Stimulated activated naive CD8-positive, alpha-beta T cell treated with anti-CD3 and anti-CD28 coated beads, Interleukin-15, Interleukin-2, amounts not matched to agents 100 ng/mL and 50 ng/mL, for 24 hours (primary cell): ENCODE data around the gene SPSB3.
"Not testable (repeated sequence)": the region's sequence is repeated elsewhere in the genome, so short reads cannot be mapped to it uniquely, and the experiment has no call there.

Experiments used
- H3K27ac Mint-ChIP-seq: one replicate; pipeline ENCODE4 v1.8.0; 2021; ENCODE audit warnings: mild to moderate bottlenecking, mixed read lengths
- H3K27me3 Mint-ChIP-seq: one replicate; pipeline ENCODE4 v1.8.0; 2021; ENCODE audit warnings: mixed read lengths
- H3K36me3 Mint-ChIP-seq: one replicate; pipeline ENCODE4 v1.8.0; 2021; ENCODE audit warnings: low read depth, mixed read lengths
- H3K4me1 Mint-ChIP-seq: one replicate; pipeline ENCODE4 v1.8.0; 2021; ENCODE audit warnings: low read depth, mixed read lengths
- H3K4me3 Mint-ChIP-seq: one replicate; pipeline ENCODE4 v1.8.0; 2021; ENCODE audit warnings: mild to moderate bottlenecking, mixed read lengths
- H3K9me3 Mint-ChIP-seq: one replicate; pipeline ENCODE4 v1.8.0; 2021; ENCODE audit warnings: mixed read lengths

The SPSB3 gene

DNA sequence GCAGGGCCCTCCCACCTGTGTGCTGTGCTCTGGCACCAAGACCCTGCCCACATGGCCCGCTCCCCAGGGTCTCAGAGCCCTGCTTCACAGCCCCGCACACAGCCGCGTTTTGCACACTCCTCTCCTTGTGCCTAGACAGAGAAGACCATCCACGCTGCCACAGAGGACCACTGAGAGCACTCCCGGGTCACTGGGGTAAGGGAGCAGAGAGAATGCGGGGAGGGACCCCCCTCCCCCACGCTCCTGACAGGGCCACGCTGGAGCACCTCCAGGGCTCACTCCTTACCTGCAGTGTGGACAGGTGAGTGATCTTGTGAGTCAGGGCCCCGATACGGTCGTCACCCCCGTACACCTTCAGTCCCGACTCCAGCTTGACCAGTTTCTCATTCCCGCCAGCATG, 37.2 kb upstream of the SPSB3 start:
- no peak overlapping the region for H3K4me3 Mint-ChIP-seq
- no peaks in the 10 kb centered on the region for H3K27me3 Mint-ChIP-seq
- no peak overlapping the region for H3K27ac Mint-ChIP-seq
- no peaks in the 10 kb centered on the region for H3K9me3 Mint-ChIP-seq
- peaks cover 6% of the 10 kb centered on the region for H3K36me3 Mint-ChIP-seq
- peaks cover 10% of the 10 kb centered on the region for H3K4me1 Mint-ChIP-seq

DNA sequence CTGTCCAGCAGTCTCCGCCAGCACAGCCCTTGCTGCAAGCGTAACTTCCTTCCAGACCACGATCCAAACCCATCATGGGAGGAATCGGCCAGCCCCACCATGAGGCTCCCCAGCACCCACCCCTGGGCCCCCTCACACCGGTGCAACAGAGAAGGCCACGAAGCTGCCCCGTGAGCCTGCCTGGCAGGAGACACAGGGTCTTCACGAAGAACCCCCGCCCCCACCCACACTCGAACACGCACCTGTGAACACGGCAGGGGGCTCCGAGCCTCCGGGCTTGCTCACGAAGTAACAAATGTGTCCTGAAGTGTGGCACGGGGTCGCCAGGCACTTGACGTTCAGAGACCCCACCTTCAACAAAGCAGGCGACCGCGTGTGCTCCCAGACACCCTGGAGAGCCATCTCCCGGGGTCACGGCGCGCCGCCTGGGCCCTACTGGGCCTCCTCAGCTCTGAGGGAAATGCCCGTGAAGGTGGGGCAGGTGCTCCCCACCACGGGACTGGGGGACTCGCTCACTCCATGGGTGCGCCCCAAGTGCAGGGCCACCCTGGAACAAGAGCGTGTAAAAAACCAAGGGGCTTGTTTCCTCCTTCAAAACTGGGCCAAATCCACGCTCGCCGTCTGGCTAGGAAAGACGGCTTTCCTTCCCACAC, 36.6 kb upstream of the SPSB3 start:
- H3K36me3 Mint-ChIP-seq = peaks cover 6% of the 10 kb centered on the region
- no peak overlapping the region for H3K27ac Mint-ChIP-seq
- H3K27me3 Mint-ChIP-seq = no peaks in the 10 kb centered on the region
- H3K9me3 Mint-ChIP-seq = no peaks in the 10 kb centered on the region
- peaks cover 4% of the 10 kb centered on the region for H3K4me1 Mint-ChIP-seq
- no peak overlapping the region for H3K4me3 Mint-ChIP-seq

DNA sequence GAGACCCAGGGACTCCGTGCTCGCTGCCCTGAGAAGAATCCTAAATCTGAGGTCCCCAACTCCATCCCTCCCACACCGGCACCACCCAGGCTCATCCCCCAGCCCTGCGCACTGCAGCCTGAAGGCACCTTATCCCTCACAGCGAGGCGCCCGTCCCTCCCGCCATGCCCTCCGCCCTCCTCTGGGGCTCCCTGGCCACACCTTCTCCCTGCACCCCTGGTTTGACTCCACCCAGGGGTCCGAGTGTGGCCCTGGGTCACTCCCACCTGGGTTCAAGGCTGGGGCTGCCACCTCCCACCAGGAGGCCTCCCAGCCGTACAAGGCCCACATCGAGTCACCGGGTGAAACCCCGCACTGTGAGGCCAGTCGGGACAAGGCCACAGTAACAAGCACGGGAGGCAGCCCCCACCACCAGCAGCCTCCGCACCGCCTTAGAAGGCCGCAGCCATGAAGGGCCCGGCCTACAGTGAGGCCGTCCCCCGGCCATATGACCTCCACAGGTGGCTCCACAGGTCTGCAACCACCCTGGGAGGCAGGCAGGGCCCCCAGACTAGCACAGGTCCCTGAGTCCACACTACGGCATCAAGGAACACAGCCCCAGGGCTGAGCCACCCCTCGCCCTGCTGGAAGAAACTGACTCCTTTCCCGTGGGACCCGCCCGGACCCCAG, 36.0 kb upstream of the SPSB3 start:
- Mint-ChIP-seq H3K36me3 (peaks cover 12% of the 10 kb centered on the region), H3K4me3 (no peak overlapping the region), H3K27me3 (no peaks in the 10 kb centered on the region), H3K4me1 (peaks cover 2% of the 10 kb centered on the region), H3K9me3 (no peaks in the 10 kb centered on the region), H3K27ac (no peak overlapping the region)

DNA sequence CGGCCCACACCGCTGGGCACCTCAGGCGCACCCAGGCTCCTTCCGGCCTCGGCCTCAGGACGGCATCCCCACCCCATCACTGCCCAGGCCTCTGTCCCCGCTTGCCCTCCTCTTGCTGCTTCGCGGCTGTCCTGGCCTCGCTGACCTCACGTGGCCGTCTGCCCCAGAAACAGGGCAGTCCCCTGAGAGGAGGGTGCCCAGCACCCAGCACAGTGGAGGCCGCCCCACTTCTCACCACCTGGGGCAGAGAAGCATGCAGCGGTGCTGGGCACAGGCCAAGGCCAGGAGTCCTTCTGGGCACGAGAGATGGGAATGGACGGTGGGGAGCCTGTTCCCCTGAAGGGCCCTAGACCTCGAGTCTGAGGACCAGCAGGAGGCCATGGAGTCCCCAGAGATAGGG, 35.3 kb upstream of the SPSB3 start:
- no peak overlapping the region for H3K27ac Mint-ChIP-seq
- H3K9me3 Mint-ChIP-seq = no peaks in the 10 kb centered on the region
- peaks cover 14% of the 10 kb centered on the region for H3K36me3 Mint-ChIP-seq
- H3K4me3 Mint-ChIP-seq = no peak overlapping the region
- H3K4me1 Mint-ChIP-seq = peaks cover 8% of the 10 kb centered on the region
- no peaks in the 10 kb centered on the region for H3K27me3 Mint-ChIP-seq

DNA sequence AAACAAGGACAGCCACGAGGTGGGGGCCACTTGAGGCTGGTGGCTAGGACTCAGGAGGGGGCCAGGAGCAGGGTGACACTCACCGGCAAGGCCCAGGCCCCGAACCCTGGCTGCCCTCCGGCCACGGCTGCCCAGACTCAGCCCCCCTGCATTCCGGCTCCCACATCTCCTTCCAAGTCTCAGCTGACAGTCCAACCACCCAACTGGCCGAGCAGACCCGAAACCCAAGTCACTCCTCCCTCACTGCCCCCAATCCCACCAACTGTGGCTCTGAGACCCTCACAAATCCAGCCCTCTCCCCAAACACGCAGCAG, 34.9 kb upstream of the SPSB3 start:
- Mint-ChIP-seq H3K27ac (peak overlapping the region; percentile 49), H3K36me3 (peaks cover 14% of the 10 kb centered on the region), H3K4me1 (peaks cover 12% of the 10 kb centered on the region), H3K4me3 (no peak overlapping the region), H3K9me3 (no peaks in the 10 kb centered on the region), H3K27me3 (no peaks in the 10 kb centered on the region)

DNA sequence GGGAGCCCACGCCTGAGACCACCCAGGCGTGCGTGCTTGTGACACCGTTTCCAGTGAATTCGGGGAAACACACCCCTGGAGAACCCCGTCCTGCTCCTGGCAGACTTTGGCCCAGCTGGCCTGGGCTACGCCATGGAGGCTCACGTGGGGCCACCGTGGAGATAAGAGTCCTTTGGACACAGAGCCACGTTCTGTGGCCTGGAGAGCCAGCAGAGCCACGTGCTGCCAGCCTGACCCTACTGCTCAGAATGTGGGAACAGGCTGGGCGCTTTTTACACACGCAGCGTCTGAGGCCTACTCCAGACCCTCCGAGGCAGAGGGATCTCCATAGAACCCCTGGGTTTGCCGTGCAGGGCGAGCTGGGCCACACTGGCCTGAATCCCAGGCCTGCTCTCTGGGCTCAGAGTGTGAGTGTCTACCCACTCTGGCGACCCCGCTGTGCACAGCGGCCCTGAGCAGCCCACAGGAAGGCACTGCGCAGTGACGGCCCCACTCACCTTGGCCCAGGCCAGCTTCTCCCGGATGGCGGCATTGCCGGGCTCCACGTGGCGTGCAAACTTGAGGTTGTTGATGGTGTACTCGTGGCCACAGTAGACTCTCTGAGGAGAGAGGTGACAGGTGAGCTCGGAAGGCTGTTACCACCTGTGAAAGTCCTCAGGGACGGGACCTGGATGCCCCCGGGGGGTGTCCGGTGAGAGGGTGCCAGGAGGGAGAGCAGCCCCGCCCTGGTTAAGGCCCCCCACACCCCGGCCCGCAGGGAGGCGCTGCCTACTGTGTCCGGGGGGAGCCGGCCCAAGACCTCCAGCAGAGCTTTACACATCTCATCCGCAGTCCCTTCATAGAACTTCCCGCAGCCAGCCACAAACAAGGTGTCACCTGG, 34.3 kb upstream of the SPSB3 start:
- H3K9me3 Mint-ChIP-seq = no peaks in the 10 kb centered on the region
- H3K4me3 Mint-ChIP-seq = no peak overlapping the region
- H3K27ac Mint-ChIP-seq = no peak overlapping the region
- peaks cover 12% of the 10 kb centered on the region for H3K4me1 Mint-ChIP-seq
- no peaks in the 10 kb centered on the region for H3K27me3 Mint-ChIP-seq
- H3K36me3 Mint-ChIP-seq = peaks cover 14% of the 10 kb centered on the region

DNA sequence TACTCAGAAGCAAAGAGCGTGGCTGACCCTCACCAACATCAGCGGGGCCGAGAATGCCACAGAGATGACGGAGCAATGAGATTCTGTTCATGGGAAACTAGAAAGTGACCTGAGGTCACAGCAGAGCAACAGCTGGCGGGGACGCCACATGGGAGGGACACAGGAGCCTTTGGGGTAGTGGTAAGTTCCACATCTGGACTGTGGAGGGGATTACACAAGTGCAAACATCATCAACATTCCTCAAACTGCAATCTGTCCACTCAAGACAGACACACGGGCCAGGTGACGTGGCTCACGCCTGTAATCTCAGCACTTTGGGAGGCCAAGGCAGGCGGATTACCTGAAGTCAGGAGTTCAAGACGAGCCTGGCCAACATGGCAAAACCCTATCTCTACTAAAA, 33.1 kb upstream of the SPSB3 start:
- peak overlapping the region; percentile 26 for H3K27ac Mint-ChIP-seq
- H3K36me3 Mint-ChIP-seq = peaks cover 14% of the 10 kb centered on the region
- H3K9me3 Mint-ChIP-seq = no peaks in the 10 kb centered on the region
- no peak overlapping the region for H3K4me3 Mint-ChIP-seq
- peaks cover 12% of the 10 kb centered on the region for H3K4me1 Mint-ChIP-seq
- H3K27me3 Mint-ChIP-seq = no peaks in the 10 kb centered on the region

DNA sequence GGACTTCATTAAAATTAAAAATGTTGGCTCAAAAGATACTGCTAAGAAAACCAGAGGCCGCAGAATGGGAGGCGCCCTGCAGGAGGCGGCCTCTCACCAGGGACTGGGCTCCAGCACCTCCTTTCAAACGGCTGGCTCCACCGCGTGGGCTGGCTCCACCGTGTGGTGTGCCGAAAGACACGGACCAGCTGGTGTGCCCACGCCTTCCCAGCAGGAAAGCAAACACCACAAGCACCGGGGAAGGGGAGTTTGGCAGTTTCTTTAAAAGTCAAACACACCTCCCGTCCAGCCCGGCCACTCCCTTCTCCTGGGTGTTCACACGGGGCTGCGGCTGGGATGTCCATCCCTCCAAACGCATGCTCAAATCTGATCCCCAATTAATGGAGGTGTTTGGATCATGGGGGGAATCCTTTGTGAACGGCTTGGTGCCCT, 30.4 kb upstream of the SPSB3 start:
- H3K36me3 Mint-ChIP-seq = peaks cover 16% of the 10 kb centered on the region
- H3K27me3 Mint-ChIP-seq = no peaks in the 10 kb centered on the region
- H3K27ac Mint-ChIP-seq = peak overlapping the region; percentile 34
- H3K4me1 Mint-ChIP-seq = peaks cover 12% of the 10 kb centered on the region
- no peaks in the 10 kb centered on the region for H3K9me3 Mint-ChIP-seq
- H3K4me3 Mint-ChIP-seq = no peak overlapping the region

DNA sequence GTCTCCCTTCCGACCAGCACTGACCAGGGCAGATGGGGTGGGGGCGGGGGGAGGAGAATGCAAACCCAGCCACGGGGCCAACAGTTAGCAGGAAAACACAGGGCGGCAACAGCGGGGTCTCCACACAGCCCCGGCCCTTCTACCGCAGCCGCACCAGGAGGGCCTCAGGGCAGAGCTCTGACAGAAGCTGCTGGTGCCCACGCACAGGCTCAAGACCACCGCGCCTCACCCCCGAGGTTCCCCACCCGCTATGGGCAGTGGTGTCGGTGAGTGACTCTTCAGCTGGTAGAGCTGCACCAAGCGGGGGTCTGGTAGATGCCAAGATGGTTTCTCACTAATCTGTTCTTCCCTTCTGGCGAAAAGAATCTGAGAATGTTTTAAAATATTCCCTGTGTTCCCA, 28.2 kb upstream of the SPSB3 start:
- Mint-ChIP-seq H3K27ac (no peak overlapping the region), H3K36me3 (peaks cover 24% of the 10 kb centered on the region), H3K4me3 (no peak overlapping the region), H3K27me3 (no peaks in the 10 kb centered on the region), H3K4me1 (peaks cover 12% of the 10 kb centered on the region), H3K9me3 (no peaks in the 10 kb centered on the region)

DNA sequence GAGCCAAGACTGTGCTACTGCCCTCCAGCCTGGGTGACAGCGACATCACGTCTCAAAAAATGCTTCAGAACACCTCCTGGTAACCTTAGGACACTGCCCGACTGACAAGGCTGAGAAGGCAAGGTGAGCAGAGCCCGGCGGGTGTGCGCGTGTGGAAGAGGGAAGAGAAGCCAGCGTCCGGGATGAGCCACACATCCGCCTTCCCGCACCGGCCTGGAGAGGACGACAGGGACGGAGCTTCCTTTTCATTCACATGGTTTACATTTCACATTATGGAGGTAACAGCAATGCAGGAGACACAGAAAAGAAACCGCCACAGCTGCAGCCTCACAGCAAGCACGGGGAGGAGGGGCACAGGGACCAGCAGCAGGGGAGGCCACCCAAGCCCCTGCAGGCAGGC, 27.7 kb upstream of the SPSB3 start:
- no peak overlapping the region for H3K27ac Mint-ChIP-seq
- peaks cover 21% of the 10 kb centered on the region for H3K36me3 Mint-ChIP-seq
- H3K27me3 Mint-ChIP-seq = no peaks in the 10 kb centered on the region
- H3K4me1 Mint-ChIP-seq = peaks cover 12% of the 10 kb centered on the region
- no peak overlapping the region for H3K4me3 Mint-ChIP-seq
- no peaks in the 10 kb centered on the region for H3K9me3 Mint-ChIP-seq

DNA sequence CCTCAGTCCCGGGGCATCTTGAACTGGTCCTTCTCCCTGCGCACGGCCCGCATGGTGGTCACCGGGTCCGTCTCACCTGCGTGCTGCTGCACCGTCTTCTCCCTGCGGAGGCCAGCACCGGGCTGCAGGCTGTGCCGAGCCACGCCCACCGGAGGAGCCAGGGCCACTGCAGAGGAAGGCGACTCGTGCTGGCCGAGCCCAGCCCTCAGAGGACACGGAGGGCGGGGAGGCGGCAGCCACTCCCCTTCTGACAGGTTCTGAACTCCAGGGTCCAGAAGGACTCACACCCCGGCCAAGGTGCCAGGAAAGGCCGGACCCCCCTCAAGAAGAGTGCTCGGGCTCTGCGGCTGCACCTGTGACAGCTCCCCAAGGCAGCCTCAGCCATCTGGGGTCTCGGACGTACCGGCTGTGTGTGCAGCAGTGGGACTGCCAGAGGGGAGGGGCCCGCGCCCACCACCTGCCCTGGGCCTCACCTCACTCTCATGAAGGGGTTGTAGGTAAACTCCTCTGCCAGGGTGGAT, 27.0 kb upstream of the SPSB3 start:
- Mint-ChIP-seq H3K27ac (no peak overlapping the region), H3K4me1 (peaks cover 12% of the 10 kb centered on the region), H3K9me3 (no peaks in the 10 kb centered on the region), H3K36me3 (peaks cover 18% of the 10 kb centered on the region), H3K27me3 (no peaks in the 10 kb centered on the region), H3K4me3 (no peak overlapping the region)

DNA sequence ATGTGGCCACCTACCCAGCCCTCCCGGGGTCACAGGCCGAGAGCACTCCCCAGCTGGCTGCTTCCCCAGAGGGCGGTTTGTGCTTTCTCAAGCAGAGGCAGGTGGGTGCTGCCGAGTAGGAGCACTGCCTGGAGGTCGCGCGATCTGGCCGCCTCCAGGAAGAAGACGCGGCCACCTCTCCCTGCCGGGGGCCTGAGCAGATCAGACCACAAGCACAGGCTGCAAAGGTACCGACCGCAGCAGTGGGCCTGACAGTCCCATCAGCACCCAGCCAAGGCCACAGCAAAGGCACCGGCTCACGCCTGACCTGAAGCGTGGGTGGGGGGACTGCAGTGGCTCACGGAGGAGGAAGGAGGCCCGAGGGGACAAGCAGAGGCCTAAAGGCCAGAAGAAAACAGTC, 26.3 kb upstream of the SPSB3 start:
- Mint-ChIP-seq H3K27ac (no peak overlapping the region), H3K4me1 (peaks cover 12% of the 10 kb centered on the region), H3K27me3 (no peaks in the 10 kb centered on the region), H3K9me3 (no peaks in the 10 kb centered on the region), H3K36me3 (peaks cover 15% of the 10 kb centered on the region), H3K4me3 (no peak overlapping the region)

DNA sequence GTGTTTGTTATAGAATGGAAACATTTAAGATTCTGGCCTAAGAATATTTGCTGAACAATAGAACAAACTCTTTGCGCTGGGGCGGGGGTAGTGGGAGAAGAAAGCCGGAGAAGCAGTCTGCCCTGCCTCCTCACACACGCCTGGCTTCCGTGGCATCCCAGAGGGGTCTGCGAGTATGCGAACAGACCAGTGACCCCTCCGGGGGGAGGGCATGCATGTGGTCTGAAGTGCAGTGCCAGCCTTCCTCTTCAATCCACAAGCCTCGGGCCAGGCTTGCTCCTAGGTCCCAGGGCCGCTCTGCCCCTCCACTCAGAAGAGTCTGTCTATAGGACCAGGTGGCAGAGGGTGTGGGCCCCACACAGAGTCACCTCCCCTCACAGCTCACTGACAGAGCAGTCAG, 25.3 kb upstream of the SPSB3 start:
- H3K4me3 Mint-ChIP-seq = no peak overlapping the region
- peaks cover 10% of the 10 kb centered on the region for H3K36me3 Mint-ChIP-seq
- peaks cover 3% of the 10 kb centered on the region for H3K4me1 Mint-ChIP-seq
- H3K27ac Mint-ChIP-seq = no peak overlapping the region
- H3K27me3 Mint-ChIP-seq = no peaks in the 10 kb centered on the region
- no peaks in the 10 kb centered on the region for H3K9me3 Mint-ChIP-seq

DNA sequence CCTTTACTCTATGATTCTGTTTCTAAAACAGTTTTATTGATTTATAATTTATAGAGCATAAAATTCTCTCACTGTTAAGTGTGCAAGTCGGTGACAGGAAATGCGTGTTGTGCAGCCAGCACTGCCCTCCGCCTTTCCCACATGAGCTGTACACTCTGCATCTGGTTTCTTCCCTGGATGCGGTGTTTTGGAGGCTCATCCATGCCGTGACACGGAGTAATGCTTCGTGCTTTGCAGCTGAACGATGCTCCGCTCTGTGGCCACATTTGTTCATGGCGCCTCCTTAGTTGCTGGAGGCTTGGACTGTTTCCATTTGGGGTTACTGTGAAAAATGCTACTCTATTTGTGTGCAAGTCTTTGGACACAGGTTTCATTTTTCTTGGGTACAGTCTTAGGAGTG, 18.3 kb upstream of the SPSB3 start:
- Mint-ChIP-seq H3K27ac (no peak overlapping the region), H3K27me3 (no peaks in the 10 kb centered on the region), H3K9me3 (peaks cover 9% of the 10 kb centered on the region), H3K36me3 (peaks cover 4% of the 10 kb centered on the region), H3K4me3 (no peak overlapping the region), H3K4me1 (no peaks in the 10 kb centered on the region)

DNA sequence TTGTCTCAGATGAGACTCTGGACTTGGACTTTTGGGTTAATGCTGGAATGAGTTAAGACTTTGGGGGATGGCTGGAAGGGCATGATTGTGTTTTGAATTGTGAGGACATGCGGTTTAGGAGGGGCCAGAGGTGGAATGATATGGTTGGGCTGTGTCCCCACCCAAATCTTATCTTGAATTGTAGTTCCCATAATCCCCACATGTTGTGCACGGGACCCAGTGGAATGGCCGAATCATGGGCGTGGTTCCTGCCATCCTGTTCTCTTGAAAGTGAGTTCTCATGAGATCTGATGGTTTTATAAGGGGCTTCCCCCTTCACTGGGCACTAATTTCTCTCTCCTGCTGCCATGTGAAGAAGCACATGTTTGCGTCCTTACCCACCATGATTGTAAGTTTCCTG, 16.9 kb upstream of the SPSB3 start:
- not testable (repeated sequence) for H3K4me1 Mint-ChIP-seq, H3K4me3 Mint-ChIP-seq, H3K36me3 Mint-ChIP-seq, H3K27ac Mint-ChIP-seq, H3K27me3 Mint-ChIP-seq, H3K9me3 Mint-ChIP-seq
